Measurements from ENCODE around the gene GRID2.

The GRID2 gene

DNA sequence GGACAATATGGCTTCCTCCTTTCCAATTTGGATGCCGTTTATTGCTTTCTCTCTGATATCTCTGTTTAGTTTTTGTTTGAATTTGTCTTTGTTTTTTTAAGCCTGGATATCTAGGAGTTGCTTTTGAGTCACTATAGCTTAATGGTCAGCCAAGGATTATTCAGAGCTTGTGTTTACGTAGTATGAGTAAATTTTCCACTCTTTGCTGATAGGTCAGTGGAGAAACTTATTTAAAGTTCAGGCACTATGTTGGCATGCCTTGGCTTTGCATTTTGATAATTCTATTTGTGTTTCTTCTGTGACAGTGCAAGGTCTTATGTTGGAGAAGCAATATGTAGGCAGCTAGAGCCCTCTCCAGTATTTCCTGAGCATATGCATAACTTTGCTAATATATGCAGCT, 315.2 kb downstream of the GRID2 start:
- Histone ChIP-seq H3K9me3 (ENCODE audit: control insufficient read depth, insufficient read depth, low read length) (no peaks in the 10 kb centered on the region), H3K4me1 (ENCODE audit: control insufficient read depth, insufficient read depth, low read length) (peaks cover 9% of the 10 kb centered on the region; the same call in 1 of the 2 replicates), H3K27me3 (ENCODE audit: control insufficient read depth, insufficient read depth, low read length) (no peaks in the 10 kb centered on the region), H3K4me3 (ENCODE audit: low read depth, low read length) (no peak overlapping the region), H3K36me3 (ENCODE audit: control insufficient read depth, insufficient read depth, low read length) (no peaks in the 10 kb centered on the region), H3K9ac (ENCODE audit: low read depth, low read length) (no peak overlapping the region), H3K27ac (ENCODE audit: low read depth, low read length) (no peak overlapping the region)

GRCh38 chr4:92629302-92629701, 325.5 kb downstream of the GRID2 start:
- Histone ChIP-seq H3K27ac (ENCODE audit: low read depth, low read length) (no peak overlapping the region), H3K4me3 (ENCODE audit: low read depth, low read length) (no peak overlapping the region), H3K9ac (ENCODE audit: low read depth, low read length) (no peak overlapping the region), H3K36me3 (ENCODE audit: control insufficient read depth, insufficient read depth, low read length) (no peaks in the 10 kb centered on the region), H3K9me3 (ENCODE audit: control insufficient read depth, insufficient read depth, low read length) (no peaks in the 10 kb centered on the region), H3K4me1 (ENCODE audit: control insufficient read depth, insufficient read depth, low read length) (peaks cover 7% of the 10 kb centered on the region), H3K27me3 (ENCODE audit: control insufficient read depth, insufficient read depth, low read length) (no peaks in the 10 kb centered on the region)

DNA sequence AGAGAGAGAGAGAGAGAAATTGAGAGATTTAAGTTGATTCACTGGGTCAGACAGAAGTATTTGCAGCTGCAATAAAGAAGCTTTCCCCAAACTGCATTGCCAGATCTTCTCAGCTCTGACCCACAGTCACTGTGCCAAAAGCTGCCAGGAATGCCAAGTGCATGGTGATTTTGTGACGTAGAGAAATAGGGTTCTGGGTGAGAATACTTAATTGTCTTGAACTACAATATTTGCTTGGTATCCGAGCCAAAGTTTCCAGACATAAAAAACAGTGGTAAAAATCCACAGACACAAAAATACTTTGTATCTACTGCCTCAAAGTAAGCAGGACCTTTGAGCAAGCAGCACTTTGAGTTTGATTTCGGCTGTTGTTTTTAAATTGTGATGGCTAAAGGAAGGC, 331.1 kb downstream of the GRID2 start:
- Histone ChIP-seq H3K36me3 (ENCODE audit: control insufficient read depth, insufficient read depth, low read length) (no peaks in the 10 kb centered on the region), H3K9ac (ENCODE audit: low read depth, low read length) (no peak overlapping the region), H3K9me3 (ENCODE audit: control insufficient read depth, insufficient read depth, low read length) (no peaks in the 10 kb centered on the region), H3K27ac (ENCODE audit: low read depth, low read length) (peak overlapping the region; percentile 36), H3K27me3 (ENCODE audit: control insufficient read depth, insufficient read depth, low read length) (no peaks in the 10 kb centered on the region), H3K4me3 (ENCODE audit: low read depth, low read length) (no peak overlapping the region), H3K4me1 (ENCODE audit: control insufficient read depth, insufficient read depth, low read length) (peaks cover 7% of the 10 kb centered on the region)

GRCh38 chr4:92636038-92636806, 332.5 kb downstream of the GRID2 start:
- H3K27ac ChIP-seq (ENCODE audit: low read depth, low read length), result no peak overlapping the region
- H3K27me3 ChIP-seq (ENCODE audit: control insufficient read depth, insufficient read depth, low read length), result no peaks in the 10 kb centered on the region
- no peaks in the 10 kb centered on the region for H3K9me3 ChIP-seq (ENCODE audit: control insufficient read depth, insufficient read depth, low read length)
- no peak overlapping the region for H3K9ac ChIP-seq (ENCODE audit: low read depth, low read length)
- no peaks in the 10 kb centered on the region for H3K36me3 ChIP-seq (ENCODE audit: control insufficient read depth, insufficient read depth, low read length)
- no peaks in the 10 kb centered on the region for H3K4me1 ChIP-seq (ENCODE audit: control insufficient read depth, insufficient read depth, low read length)
- no peak overlapping the region for H3K4me3 ChIP-seq (ENCODE audit: low read depth, low read length)

DNA sequence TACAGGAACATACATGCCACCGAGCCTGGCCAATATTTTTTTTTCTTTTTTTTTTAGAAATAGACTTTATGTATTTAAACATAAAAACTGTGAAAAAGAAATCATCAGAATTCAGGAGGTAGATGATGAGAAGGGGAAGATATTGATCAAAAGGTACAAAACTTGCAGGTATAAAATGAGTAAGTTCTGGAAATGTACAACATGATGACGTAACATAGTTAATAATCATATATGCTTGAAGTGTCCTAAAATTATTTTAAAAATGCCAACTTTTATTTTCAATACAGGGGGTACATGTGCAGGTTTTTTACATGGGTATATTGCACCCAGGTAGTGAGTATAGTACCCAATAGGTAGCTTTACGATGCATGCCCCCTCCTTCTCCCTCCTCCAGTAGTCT, 337.6 kb downstream of the GRID2 start:
- Histone ChIP-seq H3K9ac (ENCODE audit: low read depth, low read length) (no peak overlapping the region), H3K9me3 (ENCODE audit: control insufficient read depth, insufficient read depth, low read length) (no peaks in the 10 kb centered on the region), H3K4me1 (ENCODE audit: control insufficient read depth, insufficient read depth, low read length) (no peaks in the 10 kb centered on the region), H3K27me3 (ENCODE audit: control insufficient read depth, insufficient read depth, low read length) (no peaks in the 10 kb centered on the region), H3K4me3 (ENCODE audit: low read depth, low read length) (no peak overlapping the region), H3K36me3 (ENCODE audit: control insufficient read depth, insufficient read depth, low read length) (no peaks in the 10 kb centered on the region; the same call in 1 of the 2 replicates), H3K27ac (ENCODE audit: low read depth, low read length) (no peak overlapping the region)

DNA sequence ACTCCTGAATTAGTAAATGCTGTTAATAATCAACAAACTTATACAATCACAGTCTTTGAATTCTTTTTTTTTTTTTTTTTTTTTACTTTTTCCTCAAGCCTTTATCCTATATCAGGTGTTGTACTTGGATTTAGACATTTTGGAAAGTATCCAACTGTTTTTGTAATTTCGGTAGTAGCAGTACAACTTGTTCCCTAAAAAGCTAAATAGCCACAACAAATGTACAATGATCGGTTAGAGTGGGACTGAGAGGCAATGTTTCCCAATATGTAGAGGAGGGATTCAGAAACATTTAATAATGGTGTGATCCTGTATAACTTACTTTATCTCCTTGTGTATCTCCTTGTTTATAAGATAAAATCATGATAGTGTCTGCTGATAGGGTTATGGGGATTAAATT, 343.1 kb downstream of the GRID2 start:
- Histone ChIP-seq H3K27ac (ENCODE audit: low read depth, low read length) (no peak overlapping the region), H3K9ac (ENCODE audit: low read depth, low read length) (no peak overlapping the region), H3K9me3 (ENCODE audit: control insufficient read depth, insufficient read depth, low read length) (no peaks in the 10 kb centered on the region), H3K4me3 (ENCODE audit: low read depth, low read length) (no peak overlapping the region), H3K27me3 (ENCODE audit: control insufficient read depth, insufficient read depth, low read length) (no peaks in the 10 kb centered on the region), H3K4me1 (ENCODE audit: control insufficient read depth, insufficient read depth, low read length) (no peaks in the 10 kb centered on the region), H3K36me3 (ENCODE audit: control insufficient read depth, insufficient read depth, low read length) (peaks cover 12% of the 10 kb centered on the region)

- Histone ChIP-seq H3K9me3 (ENCODE audit: control insufficient read depth, insufficient read depth, low read length) (no peaks in the 10 kb centered on the region), H3K4me3 (ENCODE audit: low read depth, low read length) (no peak overlapping the region), H3K36me3 (ENCODE audit: control insufficient read depth, insufficient read depth, low read length) (peaks cover 14% of the 10 kb centered on the region; the same call in 1 of the 2 replicates), H3K9ac (ENCODE audit: low read depth, low read length) (no peak overlapping the region), H3K4me1 (ENCODE audit: control insufficient read depth, insufficient read depth, low read length) (peaks cover 7% of the 10 kb centered on the region; the same call in 1 of the 2 replicates), H3K27ac (ENCODE audit: low read depth, low read length) (no peak overlapping the region), H3K27me3 (ENCODE audit: control insufficient read depth, insufficient read depth, low read length) (no peaks in the 10 kb centered on the region)
Measured at GRCh38 chr4:92651536-92651935, 347.8 kb downstream of the GRID2 start.

GRCh38 chr4:92654084-92654483, 350.3 kb downstream of the GRID2 start:
- Histone ChIP-seq H3K9ac (ENCODE audit: low read depth, low read length) (no peak overlapping the region), H3K27me3 (ENCODE audit: control insufficient read depth, insufficient read depth, low read length) (no peaks in the 10 kb centered on the region), H3K36me3 (ENCODE audit: control insufficient read depth, insufficient read depth, low read length) (peaks cover 14% of the 10 kb centered on the region; the same call in 1 of the 2 replicates)

GRCh38 chr4:92657695-92658094, 353.9 kb downstream of the GRID2 start:
- Histone ChIP-seq H3K9ac (ENCODE audit: low read depth, low read length) (no peak overlapping the region), H3K4me1 (ENCODE audit: control insufficient read depth, insufficient read depth, low read length) (peaks cover 14% of the 10 kb centered on the region; the same call in 1 of the 2 replicates), H3K4me3 (ENCODE audit: low read depth, low read length) (no peak overlapping the region), H3K27ac (ENCODE audit: low read depth, low read length) (no peak overlapping the region), H3K36me3 (ENCODE audit: control insufficient read depth, insufficient read depth, low read length) (peaks cover 2% of the 10 kb centered on the region), H3K27me3 (ENCODE audit: control insufficient read depth, insufficient read depth, low read length) (no peaks in the 10 kb centered on the region), H3K9me3 (ENCODE audit: control insufficient read depth, insufficient read depth, low read length) (no peaks in the 10 kb centered on the region)

More at GRCh38 chr4:92654084-92654483, 350.3 kb downstream of the GRID2 start:
- Histone ChIP-seq H3K4me1 (ENCODE audit: control insufficient read depth, insufficient read depth, low read length) (peaks cover 14% of the 10 kb centered on the region; the same call in 1 of the 2 replicates), H3K27ac (ENCODE audit: low read depth, low read length) (peak overlapping the region; percentile 17), H3K4me3 (ENCODE audit: low read depth, low read length) (no peak overlapping the region), H3K9me3 (ENCODE audit: control insufficient read depth, insufficient read depth, low read length) (no peaks in the 10 kb centered on the region)

GRCh38 chr4:92658318-92658717, 354.6 kb downstream of the GRID2 start:
- no peak overlapping the region for H3K4me3 ChIP-seq (ENCODE audit: low read depth, low read length)
- H3K9ac ChIP-seq (ENCODE audit: low read depth, low read length), result no peak overlapping the region
- H3K36me3 ChIP-seq (ENCODE audit: control insufficient read depth, insufficient read depth, low read length), result peaks cover 2% of the 10 kb centered on the region
- no peaks in the 10 kb centered on the region for H3K9me3 ChIP-seq (ENCODE audit: control insufficient read depth, insufficient read depth, low read length)
- H3K4me1 ChIP-seq (ENCODE audit: control insufficient read depth, insufficient read depth, low read length), result peaks cover 14% of the 10 kb centered on the region; the same call in 1 of the 2 replicates
- H3K27ac ChIP-seq (ENCODE audit: low read depth, low read length), result no peak overlapping the region
- H3K27me3 ChIP-seq (ENCODE audit: control insufficient read depth, insufficient read depth, low read length), result no peaks in the 10 kb centered on the region

- 0 out of 2 replicates have a peak, but pooled peaks cover 9% of the 10 kb centered on the region for H3K36me3 ChIP-seq (ENCODE audit: control insufficient read depth, insufficient read depth, low read length)
- no peak overlapping the region for H3K9ac ChIP-seq (ENCODE audit: low read depth, low read length)
- H3K4me3 ChIP-seq (ENCODE audit: low read depth, low read length), result no peak overlapping the region
Measured at GRCh38 chr4:92677805-92678204, 374.0 kb downstream of the GRID2 start.

More at GRCh38 chr4:92677805-92678204, 374.0 kb downstream of the GRID2 start:
- no peaks in the 10 kb centered on the region for H3K27me3 ChIP-seq (ENCODE audit: control insufficient read depth, insufficient read depth, low read length)
- H3K4me1 ChIP-seq (ENCODE audit: control insufficient read depth, insufficient read depth, low read length), result peaks cover 3% of the 10 kb centered on the region; the same call in 1 of the 2 replicates
- no peak overlapping the region for H3K27ac ChIP-seq (ENCODE audit: low read depth, low read length)
- H3K9me3 ChIP-seq (ENCODE audit: control insufficient read depth, insufficient read depth, low read length), result no peaks in the 10 kb centered on the region
